T1000 (cell line): ENCODE measurements around the gene RNLS.
"Not testable (repeated sequence)": the region's sequence is repeated elsewhere in the genome, so short reads cannot be mapped to it uniquely, and the experiment has no call there.

Source experiments
- DNase-seq: peaks from one replicate; lab custom pipeline; 2025; ENCODE audit warnings: mixed read lengths; lab: John Stamatoyannopoulos, UW

Gene RNLS

GRCh38 chr10:88386821-88387773, 196.0 kb downstream of the RNLS start:
- DNase-seq: no peak

- DNase-seq: no peak
These were observed 196.8 kb downstream of the RNLS start for GRCh38 chr10:88386204-88386788.

GRCh38 chr10:88385601-88386203, 197.4 kb downstream of the RNLS start:
- no peak for DNase-seq

- no peak for DNase-seq
These were observed 199.8 kb downstream of the RNLS start for GRCh38 chr10:88383276-88383675.

GRCh38 chr10:88382699-88383098, 200.4 kb downstream of the RNLS start:
- no peak for DNase-seq

GRCh38 chr10:88379575-88379974, 203.5 kb downstream of the RNLS start:
- no peak for DNase-seq

GRCh38 chr10:88377510-88377909, 205.6 kb downstream of the RNLS start:
- DNase-seq: no peak

GRCh38 chr10:88374392-88375175, 208.5 kb downstream of the RNLS start:
- DNase-seq: no peak

GRCh38 chr10:88372881-88373592, 210.1 kb downstream of the RNLS start:
- DNase-seq: no peak

- DNase-seq: no peak
These were observed 210.9 kb downstream of the RNLS start for GRCh38 chr10:88372051-88372715.

GRCh38 chr10:88370713-88371112, 212.4 kb downstream of the RNLS start:
- DNase-seq: no peak

GRCh38 chr10:88366772-88367171, 216.3 kb downstream of the RNLS start:
- no peak for DNase-seq

- no peak for DNase-seq
These were observed 220.9 kb downstream of the RNLS start for GRCh38 chr10:88361995-88362807.

GRCh38 chr10:88361494-88361893, 221.6 kb downstream of the RNLS start:
- no peak for DNase-seq

GRCh38 chr10:88355750-88356149, 227.4 kb downstream of the RNLS start:
- DNase-seq: not testable (repeated sequence)

- DNase-seq: no peak
These were observed 235.4 kb downstream of the RNLS start for GRCh38 chr10:88347597-88348304.

- no peak for DNase-seq
These were observed 236.1 kb downstream of the RNLS start for GRCh38 chr10:88347022-88347421.

GRCh38 chr10:88346144-88346977, 236.8 kb downstream of the RNLS start:
- DNase-seq: no peak
